K562 (cell line): ENCODE measurements around the gene VPS9D1. TPM values are rescaled to one million over a fixed set of nuclear protein-coding genes. Genes with fewer than 3 reads are reported as not detected.

ENCODE experiments used
- ATF7 ChIP-seq: fragments of 450-650 bp; IDR thresholded peaks from 2 replicates; pipeline ENCODE4 v1.7.1; 2014; ENCODE audit warnings: mild to moderate bottlenecking, moderate library complexity
- CSDE1 ChIP-seq, 2 experiments: fragments of 450-650 bp; IDR thresholded peaks; 2 replicates each; pipeline ENCODE4 v1.6.1; 2016; ENCODE audit warnings: mild to moderate bottlenecking in 1 of 2
- CXXC5 ChIP-seq: fragments of 250-450 bp; sonication (Bioruptor Pico); IDR thresholded peaks from 2 replicates; pipeline ENCODE4 v1.8.0; 2022; ENCODE audit warnings: inconsistent platforms, mild to moderate bottlenecking, moderate library complexity
- FOXK1 ChIP-seq: sonication (generic); formaldehyde crosslinking; IDR thresholded peaks from 2 replicates; pipeline ENCODE4 v1.8.0; 2022; ENCODE audit warnings: missing genetic modification reagents, mild to moderate bottlenecking, borderline replicate concordance
- NR4A1 ChIP-seq, 2 experiments: fragments of 250-450 bp in 1 of 2; fragments of 450-650 bp in 1 of 2; sonication (Bioruptor Pico) in 1 of 2; IDR thresholded peaks; 2 replicates each; pipeline versions ENCODE4 v1.4.0 to v1.6.1; 2016 to 2020; ENCODE audit warnings: mild to moderate bottlenecking in 2 of 2, missing compliant biosample characterization in 1 of 2, missing genetic modification characterization in 1 of 2, moderate library complexity in 1 of 2
- PURB ChIP-seq: sonication (generic); formaldehyde crosslinking; IDR thresholded peaks from 2 replicates; pipeline ENCODE4 v1.9.0; 2021; ENCODE audit warnings: low read depth, mild to moderate bottlenecking, missing genetic modification reagents
- TAF1 ChIP-seq: IDR thresholded peaks from 2 replicates; pipeline ENCODE4 v1.6.1; 2011; ENCODE audit warnings: mild to moderate bottlenecking, low read length, moderate library complexity; ENCODE audit not compliant: insufficient read depth, control insufficient read depth, severe bottlenecking; ENCODE audit errors: extremely low read depth
- YY1 ChIP-seq, 3 experiments: IDR thresholded peaks; 2 replicates each; pipeline ENCODE4 v1.6.1; 2011; ENCODE audit warnings: low read length in 2 of 3, mild to moderate bottlenecking in 2 of 3, moderate library complexity in 2 of 3, borderline replicate concordance in 1 of 3, control low read depth in 1 of 3, low read depth in 1 of 3; ENCODE audit not compliant: insufficient read depth in 3 of 3, insufficient replicate concordance in 2 of 3, control insufficient read depth in 1 of 3, insufficient read length in 1 of 3; ENCODE audit errors: extremely low read depth in 1 of 3
- ZBTB7A ChIP-seq: IDR thresholded peaks from 2 replicates; pipeline ENCODE4 v1.6.1; 2011; ENCODE audit warnings: low read depth, mild to moderate bottlenecking, low read length, moderate library complexity, borderline replicate concordance; ENCODE audit not compliant: control insufficient read depth
- ZKSCAN3 ChIP-seq: fragments of 250-450 bp; sonication (Bioruptor Pico); IDR thresholded peaks from 2 replicates; pipeline ENCODE4 v1.4.0; 2020
- polyA plus RNA-seq, 8 experiments: library from polyadenylated mRNA; depleted of rRNA in 4 of 8; stranded (reverse) in 5 of 8; unstranded in 3 of 8; fragments of >200 nt; fragmentation: Nextera tagmentation in 2 of 8; fragmentation: Illumina TruSeq in 1 of 8; extraction: Ambion mirVana in 2 of 8; extraction: Trizol in 1 of 8; gene quantifications; 2 replicates each; pipeline versions ENCODE4 v1.2.1 to v1.2.3, GENCODE V29; 2011 to 2014; ENCODE audit warnings: inconsistent platforms in 1 of 8, missing spikeins in 1 of 8
- total RNA-seq, 7 experiments: library from RNA; depleted of rRNA in 6 of 7; stranded (reverse); fragments of >200 nt in 6 of 7; fragmentation: Illumina TruSeq in 2 of 7; extraction: Trizol in 2 of 7; gene quantifications; 2 replicates each; pipeline versions ENCODE4 v1.2.1 to v1.2.3, GENCODE V29; 2011 to 2021; ENCODE audit warnings: low replicate concordance in 1 of 7
- TF ChIP-seq, protein P1 (sequence below): fragments of 450-650 bp; IDR thresholded peaks from 2 replicates; pipeline ENCODE4 v1.6.1; 2016; ENCODE audit warnings: mild to moderate bottlenecking, moderate library complexity
- TF ChIP-seq, protein P2 (sequence below): fragments of 250-450 bp; sonication (Bioruptor Pico); IDR thresholded peaks from 2 replicates; pipeline ENCODE4 v1.5.0; 2022; ENCODE audit warnings: mild to moderate bottlenecking

VPS9D1 gene
- total and polyA plus RNA-seq, 9 of the 15 experiments (the other 6 are each of a cell fraction or from before 2014, with no cell fraction given) = 0.33 to 3.1 (median 1.1) TPM

DNA sequence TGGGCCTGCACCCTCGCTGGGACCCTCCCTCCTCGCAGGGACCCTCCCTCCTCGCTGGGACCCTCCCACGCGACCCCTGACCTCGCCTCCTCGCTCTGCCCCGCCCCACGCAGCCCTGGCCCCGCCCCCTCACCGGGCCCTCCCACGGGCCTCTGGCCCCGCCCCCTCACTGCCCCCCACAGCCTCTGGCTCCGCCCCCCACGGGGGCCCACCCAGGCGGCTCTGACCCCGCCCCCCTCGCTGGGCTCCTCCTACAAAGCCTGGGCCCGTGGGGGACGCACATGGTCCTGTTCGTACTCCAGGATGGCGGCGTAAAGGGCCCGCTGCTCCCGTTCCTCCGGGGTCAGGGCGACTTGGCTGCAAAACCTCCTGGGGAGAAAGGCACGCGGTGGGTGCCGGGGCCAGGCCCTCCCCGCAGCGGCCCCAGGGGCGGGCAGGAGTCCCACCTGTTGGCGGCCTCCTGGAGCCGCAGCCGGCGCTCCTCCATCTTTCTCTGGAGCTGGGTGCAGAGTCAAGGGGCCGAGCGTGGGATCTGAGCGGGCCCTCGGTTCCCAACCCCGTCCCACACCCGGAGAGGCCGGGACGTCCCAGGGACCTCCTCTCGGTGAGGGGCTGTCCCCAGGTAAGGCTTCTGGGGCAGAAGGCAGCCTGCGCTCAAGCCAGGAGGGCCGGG lies 9.0 kb downstream of the VPS9D1 start (continued):
- TF ChIP-seq YY1 (IDR thresholded peaks at IDR 0.05; ENCODE audit: borderline replicate concordance in 1 of 3, control insufficient read depth in 1 of 3, extremely low read depth in 1 of 3, insufficient read depth in 3 of 3, insufficient read length in 1 of 3, insufficient replicate concordance in 2 of 3, low read depth in 1 of 3, low read length in 2 of 3) (peak in 2 of 3 experiments; percentile 71 to 82), ZBTB7A (peak; percentile 87), CSDE1 (IDR thresholded peaks at IDR 0.05) (no peak), ATF7 (no peak), CXXC5 (peak; percentile 54), ZKSCAN3 (CRISPR knock-in tag) (no peak), PURB (CRISPR knock-in tag) (no peak), TAF1 (peak; percentile 79), FOXK1 (CRISPR knock-in tag) (peak; percentile 63; the same call in 1 of the 2 replicates), NR4A1 (CRISPR knock-in tag; IDR thresholded peaks at IDR 0.05) (0 out of 2 replicates have a peak, but pooled peaks have one; percentile 50), NR4A1 (tag; IDR thresholded peaks at IDR 0.05) (no peak)
- TF ChIP-seq, protein P1, sequence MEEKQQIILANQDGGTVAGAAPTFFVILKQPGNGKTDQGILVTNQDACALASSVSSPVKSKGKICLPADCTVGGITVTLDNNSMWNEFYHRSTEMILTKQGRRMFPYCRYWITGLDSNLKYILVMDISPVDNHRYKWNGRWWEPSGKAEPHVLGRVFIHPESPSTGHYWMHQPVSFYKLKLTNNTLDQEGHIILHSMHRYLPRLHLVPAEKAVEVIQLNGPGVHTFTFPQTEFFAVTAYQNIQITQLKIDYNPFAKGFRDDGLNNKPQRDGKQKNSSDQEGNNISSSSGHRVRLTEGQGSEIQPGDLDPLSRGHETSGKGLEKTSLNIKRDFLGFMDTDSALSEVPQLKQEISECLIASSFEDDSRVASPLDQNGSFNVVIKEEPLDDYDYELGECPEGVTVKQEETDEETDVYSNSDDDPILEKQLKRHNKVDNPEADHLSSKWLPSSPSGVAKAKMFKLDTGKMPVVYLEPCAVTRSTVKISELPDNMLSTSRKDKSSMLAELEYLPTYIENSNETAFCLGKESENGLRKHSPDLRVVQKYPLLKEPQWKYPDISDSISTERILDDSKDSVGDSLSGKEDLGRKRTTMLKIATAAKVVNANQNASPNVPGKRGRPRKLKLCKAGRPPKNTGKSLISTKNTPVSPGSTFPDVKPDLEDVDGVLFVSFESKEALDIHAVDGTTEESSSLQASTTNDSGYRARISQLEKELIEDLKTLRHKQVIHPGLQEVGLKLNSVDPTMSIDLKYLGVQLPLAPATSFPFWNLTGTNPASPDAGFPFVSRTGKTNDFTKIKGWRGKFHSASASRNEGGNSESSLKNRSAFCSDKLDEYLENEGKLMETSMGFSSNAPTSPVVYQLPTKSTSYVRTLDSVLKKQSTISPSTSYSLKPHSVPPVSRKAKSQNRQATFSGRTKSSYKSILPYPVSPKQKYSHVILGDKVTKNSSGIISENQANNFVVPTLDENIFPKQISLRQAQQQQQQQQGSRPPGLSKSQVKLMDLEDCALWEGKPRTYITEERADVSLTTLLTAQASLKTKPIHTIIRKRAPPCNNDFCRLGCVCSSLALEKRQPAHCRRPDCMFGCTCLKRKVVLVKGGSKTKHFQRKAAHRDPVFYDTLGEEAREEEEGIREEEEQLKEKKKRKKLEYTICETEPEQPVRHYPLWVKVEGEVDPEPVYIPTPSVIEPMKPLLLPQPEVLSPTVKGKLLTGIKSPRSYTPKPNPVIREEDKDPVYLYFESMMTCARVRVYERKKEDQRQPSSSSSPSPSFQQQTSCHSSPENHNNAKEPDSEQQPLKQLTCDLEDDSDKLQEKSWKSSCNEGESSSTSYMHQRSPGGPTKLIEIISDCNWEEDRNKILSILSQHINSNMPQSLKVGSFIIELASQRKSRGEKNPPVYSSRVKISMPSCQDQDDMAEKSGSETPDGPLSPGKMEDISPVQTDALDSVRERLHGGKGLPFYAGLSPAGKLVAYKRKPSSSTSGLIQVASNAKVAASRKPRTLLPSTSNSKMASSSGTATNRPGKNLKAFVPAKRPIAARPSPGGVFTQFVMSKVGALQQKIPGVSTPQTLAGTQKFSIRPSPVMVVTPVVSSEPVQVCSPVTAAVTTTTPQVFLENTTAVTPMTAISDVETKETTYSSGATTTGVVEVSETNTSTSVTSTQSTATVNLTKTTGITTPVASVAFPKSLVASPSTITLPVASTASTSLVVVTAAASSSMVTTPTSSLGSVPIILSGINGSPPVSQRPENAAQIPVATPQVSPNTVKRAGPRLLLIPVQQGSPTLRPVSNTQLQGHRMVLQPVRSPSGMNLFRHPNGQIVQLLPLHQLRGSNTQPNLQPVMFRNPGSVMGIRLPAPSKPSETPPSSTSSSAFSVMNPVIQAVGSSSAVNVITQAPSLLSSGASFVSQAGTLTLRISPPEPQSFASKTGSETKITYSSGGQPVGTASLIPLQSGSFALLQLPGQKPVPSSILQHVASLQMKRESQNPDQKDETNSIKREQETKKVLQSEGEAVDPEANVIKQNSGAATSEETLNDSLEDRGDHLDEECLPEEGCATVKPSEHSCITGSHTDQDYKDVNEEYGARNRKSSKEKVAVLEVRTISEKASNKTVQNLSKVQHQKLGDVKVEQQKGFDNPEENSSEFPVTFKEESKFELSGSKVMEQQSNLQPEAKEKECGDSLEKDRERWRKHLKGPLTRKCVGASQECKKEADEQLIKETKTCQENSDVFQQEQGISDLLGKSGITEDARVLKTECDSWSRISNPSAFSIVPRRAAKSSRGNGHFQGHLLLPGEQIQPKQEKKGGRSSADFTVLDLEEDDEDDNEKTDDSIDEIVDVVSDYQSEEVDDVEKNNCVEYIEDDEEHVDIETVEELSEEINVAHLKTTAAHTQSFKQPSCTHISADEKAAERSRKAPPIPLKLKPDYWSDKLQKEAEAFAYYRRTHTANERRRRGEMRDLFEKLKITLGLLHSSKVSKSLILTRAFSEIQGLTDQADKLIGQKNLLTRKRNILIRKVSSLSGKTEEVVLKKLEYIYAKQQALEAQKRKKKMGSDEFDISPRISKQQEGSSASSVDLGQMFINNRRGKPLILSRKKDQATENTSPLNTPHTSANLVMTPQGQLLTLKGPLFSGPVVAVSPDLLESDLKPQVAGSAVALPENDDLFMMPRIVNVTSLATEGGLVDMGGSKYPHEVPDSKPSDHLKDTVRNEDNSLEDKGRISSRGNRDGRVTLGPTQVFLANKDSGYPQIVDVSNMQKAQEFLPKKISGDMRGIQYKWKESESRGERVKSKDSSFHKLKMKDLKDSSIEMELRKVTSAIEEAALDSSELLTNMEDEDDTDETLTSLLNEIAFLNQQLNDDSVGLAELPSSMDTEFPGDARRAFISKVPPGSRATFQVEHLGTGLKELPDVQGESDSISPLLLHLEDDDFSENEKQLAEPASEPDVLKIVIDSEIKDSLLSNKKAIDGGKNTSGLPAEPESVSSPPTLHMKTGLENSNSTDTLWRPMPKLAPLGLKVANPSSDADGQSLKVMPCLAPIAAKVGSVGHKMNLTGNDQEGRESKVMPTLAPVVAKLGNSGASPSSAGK = peak; percentile 48; the same call in 1 of the 2 replicates
- TF ChIP-seq, protein P2, sequence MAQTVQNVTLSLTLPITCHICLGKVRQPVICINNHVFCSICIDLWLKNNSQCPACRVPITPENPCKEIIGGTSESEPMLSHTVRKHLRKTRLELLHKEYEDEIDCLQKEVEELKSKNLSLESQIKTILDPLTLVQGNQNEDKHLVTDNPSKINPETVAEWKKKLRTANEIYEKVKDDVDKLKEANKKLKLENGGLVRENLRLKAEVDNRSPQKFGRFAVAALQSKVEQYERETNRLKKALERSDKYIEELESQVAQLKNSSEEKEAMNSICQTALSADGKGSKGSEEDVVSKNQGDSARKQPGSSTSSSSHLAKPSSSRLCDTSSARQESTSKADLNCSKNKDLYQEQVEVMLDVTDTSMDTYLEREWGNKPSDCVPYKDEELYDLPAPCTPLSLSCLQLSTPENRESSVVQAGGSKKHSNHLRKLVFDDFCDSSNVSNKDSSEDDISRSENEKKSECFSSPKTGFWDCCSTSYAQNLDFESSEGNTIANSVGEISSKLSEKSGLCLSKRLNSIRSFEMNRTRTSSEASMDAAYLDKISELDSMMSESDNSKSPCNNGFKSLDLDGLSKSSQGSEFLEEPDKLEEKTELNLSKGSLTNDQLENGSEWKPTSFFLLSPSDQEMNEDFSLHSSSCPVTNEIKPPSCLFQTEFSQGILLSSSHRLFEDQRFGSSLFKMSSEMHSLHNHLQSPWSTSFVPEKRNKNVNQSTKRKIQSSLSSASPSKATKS (CRISPR knock-in tag) = no peak
